ENCODE measurements around the gene WFDC12.
"Not testable (repeated sequence)": the region's sequence is repeated elsewhere in the genome, so short reads cannot be mapped to it uniquely, and the experiment has no call there.

WFDC12 gene

DNA sequence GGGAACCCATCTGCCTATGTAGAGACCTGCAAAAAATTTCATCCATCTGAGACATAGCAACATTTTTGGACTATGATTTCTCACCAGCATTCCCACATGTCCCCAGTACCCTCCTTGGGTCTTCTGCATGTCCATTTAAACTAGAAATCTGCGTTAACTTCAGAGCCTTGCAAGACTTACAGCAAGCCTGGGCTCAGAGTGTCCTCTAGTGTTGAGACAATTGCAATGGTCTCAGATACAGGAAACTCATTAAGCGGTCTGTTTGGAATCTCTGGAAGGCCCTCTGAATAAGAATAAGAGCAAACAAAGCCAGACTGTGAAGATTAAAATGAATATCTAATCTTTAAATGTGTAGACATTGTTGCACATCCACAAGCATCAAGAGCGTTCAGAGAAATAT, 29.9 kb upstream of the WFDC12 start:
- DNase-seq (ENCODE audit: low read depth) = no peak
- TF ChIP-seq, protein P1, sequence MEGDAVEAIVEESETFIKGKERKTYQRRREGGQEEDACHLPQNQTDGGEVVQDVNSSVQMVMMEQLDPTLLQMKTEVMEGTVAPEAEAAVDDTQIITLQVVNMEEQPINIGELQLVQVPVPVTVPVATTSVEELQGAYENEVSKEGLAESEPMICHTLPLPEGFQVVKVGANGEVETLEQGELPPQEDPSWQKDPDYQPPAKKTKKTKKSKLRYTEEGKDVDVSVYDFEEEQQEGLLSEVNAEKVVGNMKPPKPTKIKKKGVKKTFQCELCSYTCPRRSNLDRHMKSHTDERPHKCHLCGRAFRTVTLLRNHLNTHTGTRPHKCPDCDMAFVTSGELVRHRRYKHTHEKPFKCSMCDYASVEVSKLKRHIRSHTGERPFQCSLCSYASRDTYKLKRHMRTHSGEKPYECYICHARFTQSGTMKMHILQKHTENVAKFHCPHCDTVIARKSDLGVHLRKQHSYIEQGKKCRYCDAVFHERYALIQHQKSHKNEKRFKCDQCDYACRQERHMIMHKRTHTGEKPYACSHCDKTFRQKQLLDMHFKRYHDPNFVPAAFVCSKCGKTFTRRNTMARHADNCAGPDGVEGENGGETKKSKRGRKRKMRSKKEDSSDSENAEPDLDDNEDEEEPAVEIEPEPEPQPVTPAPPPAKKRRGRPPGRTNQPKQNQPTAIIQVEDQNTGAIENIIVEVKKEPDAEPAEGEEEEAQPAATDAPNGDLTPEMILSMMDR (conservative IDR thresholded peaks at IDR 0.05; ENCODE audit: low read length) = no peak; the same call in 1 of the 2 replicates
- no peak overlapping the region for H3K4me3 ChIP-seq (ENCODE audit: low read length)

DNA sequence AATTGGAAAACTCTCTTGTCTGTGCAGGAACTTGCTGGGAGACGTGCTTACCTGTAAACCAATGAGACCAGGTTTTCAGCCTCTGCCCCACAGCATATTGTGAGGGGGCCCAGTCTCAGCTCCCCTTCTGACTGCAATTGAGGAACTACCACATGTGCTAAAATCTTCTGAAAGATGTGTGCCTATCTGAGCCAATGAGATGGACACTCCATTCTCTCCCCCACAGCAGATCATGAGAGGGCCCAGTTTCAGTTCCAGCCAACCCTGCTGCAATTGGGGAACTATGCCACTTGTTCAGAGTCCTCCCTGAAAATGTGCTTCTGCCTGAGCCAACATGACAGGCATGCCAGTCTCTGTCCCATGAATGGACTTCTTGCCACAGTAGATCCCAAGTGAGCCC, 29.5 kb upstream of the WFDC12 start:
- DNase-seq (ENCODE audit: low read depth) = no peak
- TF ChIP-seq, protein P1 (conservative IDR thresholded peaks at IDR 0.05; ENCODE audit: low read length) = no peak
- no peak overlapping the region for H3K4me3 ChIP-seq (ENCODE audit: low read length)

DNA sequence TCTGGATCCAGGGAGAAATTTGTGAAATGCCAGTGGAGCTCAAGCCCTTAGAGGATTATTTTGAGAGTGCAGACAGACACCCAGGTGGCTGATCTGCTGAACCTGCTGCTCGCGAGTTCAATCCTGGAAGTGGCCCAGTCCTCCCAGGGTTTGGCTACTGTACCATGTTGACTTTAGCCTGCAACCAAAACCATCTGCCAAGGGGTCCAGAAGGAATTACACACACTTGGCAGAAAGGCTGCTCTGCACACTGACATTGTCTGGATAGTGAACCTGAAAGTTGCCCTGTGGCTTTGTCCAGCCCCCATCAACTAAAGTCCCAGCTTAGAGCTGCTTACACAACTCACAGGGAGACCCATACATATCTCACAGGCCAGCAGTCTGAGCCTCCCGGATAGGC, 28.9 kb upstream of the WFDC12 start:
- TF ChIP-seq, protein P1 (conservative IDR thresholded peaks at IDR 0.05; ENCODE audit: low read length) = no peak
- no peak for DNase-seq (ENCODE audit: low read depth)
- H3K4me3 ChIP-seq (ENCODE audit: low read length) = no peak overlapping the region

DNA sequence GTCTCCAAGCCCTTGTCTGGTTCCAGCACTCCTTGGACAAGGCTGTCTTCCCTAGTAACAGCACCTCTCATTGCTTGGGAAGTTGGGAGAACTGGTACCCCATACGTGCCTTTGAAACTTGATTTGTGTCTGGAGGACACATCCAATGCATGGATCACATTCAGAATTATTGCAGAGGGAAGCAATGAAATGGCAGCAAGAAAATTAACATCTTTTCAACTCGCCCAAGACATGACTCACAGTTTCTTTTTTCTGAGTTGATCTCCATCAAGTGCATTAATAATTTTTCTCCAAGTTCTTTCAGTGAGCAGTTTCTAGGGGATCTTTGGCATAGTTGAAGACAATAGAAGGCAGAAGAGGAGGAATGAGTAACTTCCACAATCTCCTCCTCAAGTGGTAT, 28.1 kb upstream of the WFDC12 start:
- no peak overlapping the region for H3K4me3 ChIP-seq (ENCODE audit: low read length)
- no peak for DNase-seq (ENCODE audit: low read depth)
- TF ChIP-seq, protein P1 (conservative IDR thresholded peaks at IDR 0.05; ENCODE audit: low read length) = no peak

DNA sequence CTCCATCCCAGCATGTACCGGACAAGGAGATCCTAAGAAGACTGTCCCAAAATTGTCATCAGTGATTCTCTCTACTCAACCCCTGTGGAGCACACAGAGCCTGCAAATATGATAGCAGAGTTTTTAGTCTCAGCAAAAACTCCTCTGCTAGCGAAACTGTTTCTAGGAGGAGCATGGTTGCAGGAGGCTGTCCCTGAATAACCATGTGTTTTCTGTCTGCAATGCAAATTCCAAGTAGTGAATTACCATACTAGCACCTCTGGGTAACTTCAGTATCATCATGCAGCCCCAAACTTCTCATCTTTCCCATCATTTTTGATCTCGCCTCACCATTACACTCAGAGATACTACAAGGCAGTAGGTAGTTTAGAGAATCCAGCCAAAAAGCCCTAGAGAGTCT, 24.8 kb upstream of the WFDC12 start:
- H3K4me3 ChIP-seq (ENCODE audit: low read length) = no peak overlapping the region
- TF ChIP-seq, protein P1 (conservative IDR thresholded peaks at IDR 0.05; ENCODE audit: low read length) = no peak
- DNase-seq (ENCODE audit: low read depth) = no peak

DNA sequence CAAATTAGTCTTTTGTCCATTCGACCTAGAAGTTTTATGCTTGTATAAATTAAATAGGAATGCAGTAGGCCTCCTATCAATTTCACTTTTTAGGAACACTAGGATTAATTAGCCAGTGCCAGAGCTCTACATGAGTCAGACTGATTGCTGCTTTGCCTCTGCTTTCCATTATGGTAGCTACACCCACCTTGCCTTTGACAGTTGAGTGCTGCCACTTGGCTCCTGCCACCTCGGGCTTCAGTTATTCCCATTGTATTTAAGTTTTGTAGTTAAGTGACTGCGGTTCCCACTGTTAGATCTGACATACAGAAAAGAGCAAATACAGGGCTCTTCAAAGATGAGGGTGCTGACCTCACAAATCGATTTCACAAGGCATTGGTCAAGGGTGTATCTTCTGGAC, 16.6 kb upstream of the WFDC12 start:
- TF ChIP-seq, protein P1 (conservative IDR thresholded peaks at IDR 0.05; ENCODE audit: low read length) = no peak
- H3K4me3 ChIP-seq (ENCODE audit: low read length) = no peak overlapping the region
- DNase-seq (ENCODE audit: low read depth) = no peak

DNA sequence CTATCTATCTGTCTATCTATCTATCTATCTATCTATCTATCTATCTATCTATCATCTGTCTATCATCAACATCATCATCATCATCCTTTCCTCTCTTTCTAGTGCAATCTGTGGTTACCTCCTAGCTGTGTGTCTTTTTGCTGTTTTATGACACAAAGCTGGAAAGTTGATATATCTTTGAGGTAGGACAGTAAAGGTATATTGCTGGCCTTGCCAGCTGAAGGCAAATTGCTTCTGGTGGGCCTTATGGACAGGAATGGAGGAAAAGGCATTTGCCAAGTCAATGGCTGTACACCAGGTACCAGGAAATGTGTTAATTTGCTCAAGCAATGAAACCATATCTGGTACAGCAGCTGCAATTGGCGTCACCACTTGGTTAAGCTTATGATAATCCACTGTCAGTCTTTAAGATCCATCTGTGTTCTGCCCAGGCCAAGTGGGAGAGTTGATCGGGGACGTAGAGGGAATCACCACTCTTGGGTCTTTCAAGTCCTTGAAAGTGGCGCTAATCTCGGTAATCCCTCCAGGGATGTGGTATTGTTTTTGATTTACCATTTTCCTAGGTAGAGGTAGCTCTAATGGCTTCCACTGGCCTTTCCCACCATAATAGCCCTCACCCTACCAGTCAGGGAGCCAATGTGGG, 15.6 kb upstream of the WFDC12 start:
- not testable (repeated sequence) for DNase-seq (ENCODE audit: low read depth); H3K4me3 ChIP-seq (ENCODE audit: low read length)

Data from AG10803 (cell line).